Neural progenitor cell (in vitro differentiated cells): ENCODE data around the gene TNFRSF1B. TPM values are rescaled to one million over a fixed set of nuclear protein-coding genes. Genes with fewer than 3 reads are reported as not detected.

ENCODE experiments used
- DNase-seq: peaks from one replicate; pipeline ENCODE4 v3.0.0-alpha.2; 2016; ENCODE audit warnings: low spot score
- H2AFZ ChIP-seq: fragments of 200-600 bp; sonication (generic); replicated peaks from 2 replicates; pipeline ENCODE4 v1.6.1; 2016; ENCODE audit warnings: antibody characterized with exemption
- H3F3A ChIP-seq: fragments of 200-600 bp; sonication (generic); 2 replicates; pipeline ENCODE4 v1.6.1; 2016; ENCODE audit warnings: antibody characterized with exemption, low read depth
- H3K27ac ChIP-seq: fragments of 200-600 bp; sonication (generic); 2 replicates; pipeline ENCODE4 v1.5.1; 2016; ENCODE audit warnings: mild to moderate bottlenecking
- H3K27me3 ChIP-seq: fragments of 200-600 bp; sonication (generic); 2 replicates; pipeline ENCODE4 v1.6.1; 2016; ENCODE audit warnings: mild to moderate bottlenecking, moderate library complexity
- H3K36me3 ChIP-seq: fragments of 200-600 bp; sonication (generic); 2 replicates; pipeline ENCODE4 v1.5.1; 2016
- H3K4me1 ChIP-seq: fragments of 200-600 bp; sonication (generic); 2 replicates; pipeline ENCODE4 v1.6.1; 2016; ENCODE audit warnings: mixed run types
- H3K4me2 ChIP-seq: fragments of 200-600 bp; sonication (generic); 2 replicates; pipeline ENCODE4 v1.6.1; 2016
- H3K4me3 ChIP-seq: fragments of 200-600 bp; sonication (generic); 2 replicates; pipeline ENCODE4 v1.5.1; 2016
- H3K79me2 ChIP-seq: fragments of 200-600 bp; sonication (generic); 2 replicates; pipeline ENCODE4 v1.6.1; 2016; ENCODE audit warnings: low read depth
- H3K9ac ChIP-seq: fragments of 200-600 bp; sonication (generic); 2 replicates; pipeline ENCODE4 v1.6.1; 2016
- H3K9me3 ChIP-seq: fragments of 200-600 bp; sonication (generic); 2 replicates; pipeline ENCODE4 v1.5.1; 2016; ENCODE audit warnings: low read depth
- H4K20me1 ChIP-seq: fragments of 200-600 bp; sonication (generic); 2 replicates; pipeline ENCODE4 v1.6.1; 2016; ENCODE audit warnings: low read depth
- H3K27ac Mint-ChIP-seq: 3 replicates; pipeline ENCODE4 v1.8.0; 2021; ENCODE audit warnings: mixed read lengths
- H3K27me3 Mint-ChIP-seq: 2 replicates; pipeline ENCODE4 v1.8.0; 2022; ENCODE audit warnings: low read depth, mild to moderate bottlenecking, inconsistent platforms, moderate library complexity, mixed read lengths; ENCODE audit not compliant: insufficient read depth
- H3K36me3 Mint-ChIP-seq: 3 replicates; pipeline ENCODE4 v1.8.0; 2021; ENCODE audit warnings: mixed read lengths
- H3K4me1 Mint-ChIP-seq: 3 replicates; pipeline ENCODE4 v1.8.0; 2021; ENCODE audit warnings: mixed read lengths
- H3K4me3 Mint-ChIP-seq: 3 replicates; pipeline ENCODE4 v1.8.0; 2021; ENCODE audit warnings: mild to moderate bottlenecking, moderate library complexity, mixed read lengths
- H3K9me3 Mint-ChIP-seq: 3 replicates; pipeline ENCODE4 v1.8.0; 2020; ENCODE audit warnings: mixed read lengths
- CTCF ChIP-seq: fragments of 200-600 bp; sonication (generic); IDR thresholded peaks from 2 replicates; pipeline ENCODE4 v1.5.1; 2017; ENCODE audit warnings: antibody characterized with exemption, mild to moderate bottlenecking
- EZH2 ChIP-seq: fragments of 200-600 bp; sonication (generic); IDR thresholded peaks from 2 replicates; pipeline ENCODE4 v1.6.1; 2017; ENCODE audit warnings: antibody characterized with exemption, mild to moderate bottlenecking, moderate library complexity
- EZH2phosphoT487 ChIP-seq: fragments of 200-600 bp; sonication (generic); IDR thresholded peaks from 2 replicates; pipeline ENCODE4 v1.6.1; 2017; ENCODE audit warnings: antibody characterized with exemption
- microRNA-seq: library from miRNA; unstranded; fragments of <30 nt; microRNA quantifications from one replicate; pipeline ENCODE4, GENCODE V29; 2016
- small RNA-seq: library from RNA; depleted of rRNA; stranded (forward); fragments of <200 nt; gene quantifications from one replicate; pipeline ENCODE3, GENCODE V24; 2015
- total RNA-seq: library from RNA; depleted of rRNA; stranded (reverse); fragments of >200 nt; gene quantifications from 2 replicates; pipeline ENCODE4 v1.2.3, GENCODE V29; 2015; ENCODE audit warnings: low replicate concordance

The TNFRSF1B gene
- total RNA-seq, 1 donor from 2014 or later = 0.04 TPM

- H3F3A ChIP-seq = no peaks in the 10 kb centered on the region
- no peaks in the 10 kb centered on the region for H4K20me1 ChIP-seq
- H2AFZ ChIP-seq = no peak overlapping the region
- H3K9me3 Mint-ChIP-seq = no peaks in the 10 kb centered on the region
- H3K27ac Mint-ChIP-seq = no peak overlapping the region
- H3K4me1 ChIP-seq = no peaks in the 10 kb centered on the region
- no peak overlapping the region for H3K9ac ChIP-seq
- H3K36me3 Mint-ChIP-seq = peaks cover 19% of the 10 kb centered on the region
- no peak overlapping the region for H3K4me3 Mint-ChIP-seq
- peaks cover 3% of the 10 kb centered on the region for H3K4me1 Mint-ChIP-seq
- DNase-seq = no peak
- H3K4me3 ChIP-seq = no peak overlapping the region
- H3K36me3 ChIP-seq = peaks cover 3% of the 10 kb centered on the region
- no peak overlapping the region for H3K4me2 ChIP-seq
- no peaks in the 10 kb centered on the region for H3K79me2 ChIP-seq
- no peaks in the 10 kb centered on the region for H3K9me3 ChIP-seq
- peaks cover 4% of the 10 kb centered on the region for H3K27me3 Mint-ChIP-seq
- no peaks in the 10 kb centered on the region for H3K27me3 ChIP-seq
- no peak overlapping the region for H3K27ac ChIP-seq
- TF ChIP-seq EZH2phosphoT487 (no peak), EZH2 (no peak), CTCF (no peak)
Measured at GRCh38 chr1:12251442-12251841, 84.7 kb downstream of the TNFRSF1B start.

- H3K27me3 Mint-ChIP-seq = peaks cover 2% of the 10 kb centered on the region
- H3K79me2 ChIP-seq = no peaks in the 10 kb centered on the region
- TF ChIP-seq EZH2phosphoT487 (no peak), EZH2 (no peak), CTCF (no peak)
- H4K20me1 ChIP-seq = peaks cover 3% of the 10 kb centered on the region
- H3K36me3 Mint-ChIP-seq = peaks cover 18% of the 10 kb centered on the region
- no peak overlapping the region for H3K4me2 ChIP-seq
- H3F3A ChIP-seq = no peaks in the 10 kb centered on the region
- peaks cover 7% of the 10 kb centered on the region for H3K4me1 Mint-ChIP-seq
- no peaks in the 10 kb centered on the region for H3K27me3 ChIP-seq
- no peak overlapping the region for H3K27ac Mint-ChIP-seq
- H2AFZ ChIP-seq = no peak overlapping the region
- no peak overlapping the region for H3K9ac ChIP-seq
- H3K36me3 ChIP-seq = peaks cover 3% of the 10 kb centered on the region
- DNase-seq = no peak
- H3K9me3 Mint-ChIP-seq = no peaks in the 10 kb centered on the region
- no peak overlapping the region for H3K27ac ChIP-seq
- H3K4me1 ChIP-seq = peaks cover 8% of the 10 kb centered on the region
- no peak overlapping the region for H3K4me3 ChIP-seq
- no peak overlapping the region for H3K4me3 Mint-ChIP-seq
- H3K9me3 ChIP-seq = no peaks in the 10 kb centered on the region
Measured at GRCh38 chr1:12255913-12256312, 89.1 kb downstream of the TNFRSF1B start.

GRCh38 chr1:12258272-12258671 lies 91.5 kb downstream of the TNFRSF1B start:
- DNase-seq = no peak
- no peaks in the 10 kb centered on the region for H3F3A ChIP-seq
- no peak overlapping the region for H2AFZ ChIP-seq
- H3K4me3 ChIP-seq = no peak overlapping the region
- TF ChIP-seq EZH2phosphoT487 (no peak), EZH2 (no peak), CTCF (no peak)
- H3K27me3 ChIP-seq = no peaks in the 10 kb centered on the region
- Mint-ChIP-seq H3K27me3 (no peaks in the 10 kb centered on the region), H3K36me3 (peaks cover 21% of the 10 kb centered on the region), H3K4me3 (no peak overlapping the region), H3K27ac (no peak overlapping the region), H3K4me1 (peaks cover 7% of the 10 kb centered on the region), H3K9me3 (no peaks in the 10 kb centered on the region)
- H3K4me1 ChIP-seq = peaks cover 8% of the 10 kb centered on the region
- peaks cover 3% of the 10 kb centered on the region for H4K20me1 ChIP-seq
- H3K4me2 ChIP-seq = no peak overlapping the region
- H3K36me3 ChIP-seq = peaks cover 4% of the 10 kb centered on the region
- no peaks in the 10 kb centered on the region for H3K9me3 ChIP-seq
- no peaks in the 10 kb centered on the region for H3K79me2 ChIP-seq
- no peak overlapping the region for H3K27ac ChIP-seq
- no peak overlapping the region for H3K9ac ChIP-seq

Small RNA genes within 50 kb of the gene (microRNA-seq; reads per million reads assigned to microRNA genes)
- gene MIR4632 (not detected), gene MIR7846 (not detected)

Small RNA genes within 50 kb of the gene (small RNA-seq; reads per million reads assigned to genes)
- gene MIR4632 (not detected), gene RF00156 (not detected)

Other genes with a start within 250 kb of the TNFRSF1B start
- 17.3 and 51.9 TPM in 2 replicates for gene KIAA2013, start 240.6 kb upstream of the TNFRSF1B start, total RNA-seq
- 27.2 and 73.5 TPM in 2 replicates for gene PLOD1, start 232.3 kb upstream of the TNFRSF1B start, total RNA-seq
- 29.6 and 41.9 TPM in 2 replicates for gene MFN2, start 186.5 kb upstream of the TNFRSF1B start, total RNA-seq
- 26.3 and 83.4 TPM in 2 replicates for gene MIIP, start 147.5 kb upstream of the TNFRSF1B start, total RNA-seq
- gene TNFRSF8, start 103.7 kb upstream of the TNFRSF1B start, total RNA-seq = not detected in 2 replicates
- 15.1 and 16.4 TPM in 2 replicates for gene VPS13D, start 63.0 kb downstream of the TNFRSF1B start, total RNA-seq